Stimulated activated naive CD4-positive, alpha-beta T cell treated with Interleukin-2 at 50 U/mL for 16 hours (primary cell): ENCODE data around the gene SLC9A7.

Experiments used
- DNase-seq: peaks from one replicate; lab custom pipeline; 2025; lab: John Stamatoyannopoulos, UW

The SLC9A7 gene

DNA sequence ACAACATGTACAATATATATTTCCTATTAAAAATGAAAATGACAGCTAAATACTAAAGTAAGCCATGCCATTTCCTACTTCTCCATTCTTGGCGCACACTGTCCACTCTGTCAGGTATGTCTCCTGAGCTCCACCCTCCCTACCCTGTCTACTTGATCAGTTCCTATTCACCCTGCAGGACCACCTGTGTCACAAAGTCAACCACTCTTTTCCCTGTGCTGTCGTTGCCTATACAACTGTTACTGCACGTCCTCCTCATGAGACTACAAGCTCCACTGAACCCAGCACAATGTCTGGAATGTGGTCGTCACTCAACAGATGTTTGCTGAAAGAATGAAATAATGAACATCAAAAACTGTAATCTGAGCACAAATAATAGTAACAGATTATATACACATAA is 54.9 kb downstream of the SLC9A7 start:
- DNase-seq = no peak

DNA sequence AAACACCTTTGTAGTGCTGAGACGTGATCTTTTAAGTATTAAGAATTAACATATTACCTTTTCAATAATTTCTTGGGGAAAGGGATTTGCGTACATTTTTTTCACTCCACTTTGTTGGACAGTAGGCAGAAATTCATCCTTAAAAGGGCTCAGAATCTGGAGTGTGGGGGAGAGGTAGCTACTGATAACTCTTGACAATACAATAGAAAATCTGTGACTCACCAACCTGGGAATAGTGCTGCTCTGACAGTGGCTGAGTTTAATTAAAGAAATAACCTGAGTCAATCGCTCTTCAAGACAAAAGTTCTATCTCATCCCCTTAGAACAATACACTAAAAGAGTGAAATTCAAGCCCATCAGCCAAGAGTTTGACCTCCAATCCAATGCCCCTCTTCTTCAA is 60.2 kb downstream of the SLC9A7 start:
- DNase-seq = no peak

GRCh38 chrX:46695491-46695890 is 63.4 kb downstream of the SLC9A7 start:
- no peak for DNase-seq

DNA sequence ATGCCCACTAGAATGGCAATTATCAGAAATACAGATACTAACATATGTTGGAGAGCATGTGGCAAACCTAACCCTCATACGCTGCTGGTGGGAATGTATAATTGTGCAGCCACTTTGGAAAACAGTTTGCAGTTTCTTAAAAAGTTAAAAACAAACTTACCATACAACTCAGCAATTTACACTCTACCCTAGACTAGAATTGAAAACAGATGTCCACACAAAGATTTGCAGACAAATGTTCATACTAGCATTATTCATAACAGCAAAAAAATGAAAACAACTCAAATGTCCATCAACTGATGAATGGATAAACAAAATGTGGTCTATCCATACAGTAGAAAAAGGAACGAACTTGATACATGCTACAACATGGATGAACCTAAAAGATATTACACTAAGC is 64.4 kb downstream of the SLC9A7 start:
- DNase-seq = no peak

GRCh38 chrX:46693149-46693548 is 65.8 kb downstream of the SLC9A7 start:
- DNase-seq = no peak

- DNase-seq = no peak
These were observed 68.1 kb downstream of the SLC9A7 start for GRCh38 chrX:46690818-46691217.

DNA sequence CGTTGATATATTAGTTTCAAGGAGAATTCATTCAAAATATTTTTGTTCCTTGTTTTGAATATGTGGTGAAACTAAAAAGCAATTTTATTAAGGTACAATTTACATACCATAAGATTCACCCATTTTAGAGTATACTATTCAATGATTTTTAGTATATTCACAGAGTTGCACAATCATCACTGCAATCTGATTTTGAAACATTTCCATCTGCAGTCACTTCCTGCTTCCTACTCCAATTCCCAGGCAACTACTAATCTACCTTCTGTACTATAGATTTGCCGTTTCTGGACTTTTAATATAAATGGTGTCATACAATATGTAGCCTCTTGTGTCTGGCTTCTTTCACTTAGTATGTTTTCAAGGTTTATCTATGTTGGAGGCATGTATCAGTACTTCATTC is 71.3 kb downstream of the SLC9A7 start:
- DNase-seq = no peak

DNA sequence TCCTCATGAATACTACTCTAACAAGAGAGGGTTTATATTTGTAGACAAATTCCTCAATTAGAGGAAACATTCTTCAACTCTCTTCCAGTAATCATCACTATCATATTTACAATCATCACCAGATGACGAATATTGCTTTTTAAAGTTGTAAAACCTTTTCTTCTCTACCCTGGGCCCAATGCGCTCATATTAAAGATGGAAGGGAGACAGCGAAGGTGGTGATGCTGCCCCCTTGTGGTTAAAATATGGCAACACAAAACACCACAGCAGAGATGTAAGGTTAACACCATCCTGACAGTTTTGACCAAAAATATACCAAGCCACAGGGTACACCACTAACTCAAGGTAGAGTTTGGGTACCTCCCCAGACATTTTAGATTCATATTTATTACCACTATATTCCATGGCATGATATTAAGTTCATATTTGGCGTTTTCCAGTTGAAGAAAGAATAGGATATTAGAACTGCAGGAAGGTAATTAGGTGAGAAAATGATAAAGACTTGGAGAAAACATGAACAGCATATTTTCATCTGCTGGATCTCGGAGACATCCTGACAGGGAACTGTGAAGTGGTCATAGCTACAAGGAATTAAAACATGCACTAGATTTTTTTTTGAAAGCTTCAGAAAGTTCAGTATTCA is 72.8 kb downstream of the SLC9A7 start:
- no peak for DNase-seq

DNA sequence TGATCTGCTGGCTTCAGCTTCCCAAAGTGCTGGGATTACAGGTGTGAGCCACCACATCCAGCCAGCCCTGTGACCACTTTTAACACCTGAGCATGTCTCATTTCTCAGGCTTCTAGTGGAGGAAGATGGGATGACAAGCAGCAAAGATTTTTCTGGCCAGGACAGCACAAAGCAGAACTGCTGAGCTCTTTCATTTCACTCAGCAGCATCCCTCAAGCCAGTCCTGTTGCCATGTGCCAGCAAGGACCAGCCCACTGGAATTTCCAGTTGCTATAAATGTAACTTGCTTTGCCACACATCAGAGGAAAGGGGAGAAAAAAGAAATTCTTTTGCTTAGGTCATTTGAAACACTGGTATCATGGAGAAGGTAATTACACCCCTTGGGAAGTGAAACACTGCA is 75.9 kb downstream of the SLC9A7 start:
- no peak for DNase-seq

DNA sequence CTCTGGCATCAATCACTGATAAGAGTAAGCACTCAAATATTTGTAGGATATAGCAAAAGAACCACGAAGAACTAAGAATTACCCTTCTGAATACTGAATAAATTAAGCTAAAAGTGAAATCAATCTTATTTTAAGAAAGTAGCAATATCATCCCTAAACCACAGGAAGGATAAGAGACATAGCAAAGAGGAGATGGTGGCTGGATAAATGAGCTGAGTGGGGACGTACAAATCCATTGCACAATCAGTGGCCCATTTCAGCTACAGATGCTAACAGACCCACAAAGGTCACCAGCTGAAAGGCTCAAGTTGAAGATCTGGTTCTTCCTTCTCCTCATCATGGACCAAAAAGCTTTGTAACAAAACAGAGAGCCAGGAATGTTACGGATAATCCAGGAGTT is 77.1 kb downstream of the SLC9A7 start:
- no peak for DNase-seq

DNA sequence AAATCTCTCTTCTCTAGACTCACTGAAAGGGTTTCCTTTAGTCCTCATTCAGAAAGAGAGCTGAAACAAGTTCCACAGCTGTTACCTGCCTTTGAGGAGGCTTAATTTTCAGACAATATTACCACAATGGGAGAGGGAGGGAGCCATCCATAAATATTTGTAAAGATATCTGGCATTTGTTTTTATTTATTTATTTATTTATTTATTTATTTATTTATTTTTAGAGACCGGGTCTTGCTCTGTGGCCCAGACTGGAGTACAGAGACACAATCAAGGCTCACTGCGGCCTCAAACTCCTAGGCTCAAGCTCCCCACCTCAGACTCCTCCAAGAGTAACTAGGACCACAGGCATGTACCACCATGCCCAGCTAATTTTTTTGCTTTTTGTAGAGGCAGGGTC is 80.7 kb downstream of the SLC9A7 start:
- DNase-seq = no peak

GRCh38 chrX:46676399-46677356 is 82.2 kb downstream of the SLC9A7 start:
- DNase-seq = no peak

DNA sequence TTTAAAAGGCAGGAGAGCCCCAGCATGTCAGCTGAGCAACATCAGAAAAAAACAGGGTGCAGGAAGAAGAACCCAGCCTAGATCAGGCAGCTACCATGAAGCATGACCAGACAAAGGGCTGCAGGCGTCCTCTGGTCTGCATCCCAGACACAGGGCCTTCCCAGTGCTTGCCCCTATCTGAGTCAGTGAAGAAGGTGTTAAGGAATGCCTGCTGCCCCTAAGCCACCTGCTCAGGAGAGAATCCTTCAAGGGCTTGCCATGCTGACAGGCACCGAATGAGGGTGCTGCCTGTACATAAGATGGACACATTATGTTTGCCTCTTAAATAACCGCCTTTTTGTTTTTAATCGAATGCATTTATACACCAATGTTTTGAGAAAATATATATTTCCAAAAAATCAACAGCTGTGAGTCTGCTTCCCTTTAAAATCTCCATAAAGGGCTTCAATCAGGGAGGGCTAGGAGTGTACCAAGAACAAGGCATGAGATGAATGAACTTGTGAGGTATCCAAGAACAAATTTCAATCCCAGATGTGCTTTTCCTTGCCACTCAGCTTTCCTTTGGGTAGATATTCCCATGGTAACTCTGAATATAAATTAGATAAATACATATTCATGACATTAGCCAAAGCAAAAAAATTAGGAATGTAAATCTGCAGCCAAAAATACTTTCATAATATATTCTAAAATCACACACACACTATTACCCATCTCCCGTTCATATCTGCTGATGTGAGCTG is 85.1 kb downstream of the SLC9A7 start:
- no peak for DNase-seq

GRCh38 chrX:46670316-46670715 is 88.6 kb downstream of the SLC9A7 start:
- DNase-seq = no peak

GRCh38 chrX:46666831-46667230 is 92.1 kb downstream of the SLC9A7 start:
- DNase-seq = no peak

- DNase-seq = no peak
These were observed 93.4 kb downstream of the SLC9A7 start for GRCh38 chrX:46665232-46666152.

DNA sequence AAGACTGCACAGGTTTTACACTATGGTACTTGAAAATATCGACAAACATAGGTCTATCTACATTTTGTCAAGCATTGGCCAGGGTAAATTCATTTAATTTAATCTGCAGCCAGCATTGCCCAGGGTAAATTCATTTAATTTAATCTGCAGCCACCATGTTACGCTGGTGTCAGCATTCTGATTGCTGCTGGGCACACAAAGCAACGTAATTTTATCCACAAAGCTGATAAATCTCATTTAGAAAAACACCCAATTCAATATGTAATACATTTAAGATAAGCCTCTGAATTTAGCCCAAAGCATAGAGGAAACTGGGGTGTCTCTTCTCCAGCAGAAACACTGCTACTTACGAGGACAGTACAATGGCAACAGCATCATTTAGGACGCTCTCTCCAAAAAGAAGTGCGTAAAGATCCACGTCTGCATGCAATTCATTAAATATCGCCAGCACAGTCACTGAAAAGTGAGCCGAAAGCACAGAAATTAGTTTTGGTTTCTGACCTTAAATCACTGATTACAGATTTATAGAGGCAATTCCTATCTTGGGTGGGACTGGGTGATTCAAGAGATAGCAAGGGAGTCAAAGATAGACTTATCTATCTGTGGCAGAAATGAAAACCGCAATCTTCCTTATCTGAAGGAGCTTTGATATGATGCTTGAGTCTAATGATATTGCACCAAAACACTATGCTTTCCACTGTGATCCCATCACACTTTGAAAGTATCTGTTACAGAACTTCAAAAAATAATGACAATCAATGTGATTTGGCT is 96.5 kb downstream of the SLC9A7 start:
- no peak for DNase-seq

GRCh38 chrX:46653482-46653881 is 105.4 kb downstream of the SLC9A7 start:
- DNase-seq = no peak

DNA sequence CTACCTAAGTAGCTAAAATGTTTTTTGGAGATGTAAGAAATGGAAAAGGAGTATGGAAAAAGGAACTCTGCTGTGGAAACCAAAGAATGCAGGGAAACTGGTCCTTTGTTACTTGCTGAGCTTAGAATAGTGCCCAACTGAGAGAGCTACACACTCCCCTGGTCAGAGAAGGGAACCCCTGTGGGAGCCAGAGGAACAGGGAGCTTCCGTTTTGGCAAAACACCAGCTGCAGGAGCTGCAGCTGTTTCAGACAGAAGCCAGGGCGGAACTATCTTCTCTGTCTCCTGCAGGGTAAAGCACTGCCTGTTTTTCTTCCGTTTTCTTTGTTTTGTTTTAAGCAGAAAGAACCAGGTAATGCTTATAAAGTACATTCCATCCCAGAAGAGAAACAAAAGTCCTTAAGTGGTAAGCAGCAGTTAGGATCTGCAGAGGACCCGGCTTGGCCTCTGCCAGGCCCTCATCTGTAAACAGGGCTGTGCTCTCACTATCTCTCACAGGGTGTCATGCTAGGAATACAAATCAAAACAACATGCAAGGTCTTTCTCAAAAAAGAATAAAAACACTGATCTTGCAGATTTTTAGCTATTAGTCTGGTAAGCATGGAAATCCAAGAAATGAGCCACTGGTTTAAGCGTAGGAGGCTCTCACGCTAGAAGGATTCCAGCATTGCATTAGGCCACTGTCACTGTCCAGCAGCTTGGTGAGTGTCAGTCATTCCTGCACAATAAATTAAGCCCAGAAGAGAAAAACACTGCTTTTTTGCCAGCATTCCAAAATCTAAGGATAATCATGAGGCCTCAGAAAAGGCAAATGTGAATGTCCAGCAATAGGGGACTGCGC is 109.3 kb downstream of the SLC9A7 start:
- no peak for DNase-seq

DNA sequence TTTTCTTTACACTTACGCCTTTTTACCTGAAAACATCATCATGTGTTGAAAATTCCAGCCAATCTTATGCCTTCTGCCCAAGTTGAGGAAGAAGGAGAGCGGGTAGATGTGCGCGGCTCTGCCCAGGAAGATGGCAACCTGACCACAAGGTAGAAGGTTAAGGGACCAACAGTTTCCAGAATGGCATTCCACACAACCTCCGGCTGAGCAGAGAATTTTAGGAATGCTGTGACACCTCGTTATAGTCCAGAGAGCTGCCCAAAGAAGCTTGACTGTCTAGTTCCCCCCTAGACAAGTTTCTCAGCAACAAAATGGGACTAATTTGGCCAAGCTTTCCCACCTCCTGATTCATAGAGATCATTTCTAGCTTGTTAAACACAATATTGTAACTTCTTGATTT is 110.3 kb downstream of the SLC9A7 start:
- DNase-seq = no peak
